Heart left ventricle (tissue), 13 donors: ENCODE data around the gene KCNMA1.

Source experiments
- POLR2A ChIP-seq, 2 donors: fragments of 450-650 bp; IDR thresholded peaks; one replicate each; pipeline ENCODE4 v1.6.1; 2017; ENCODE audit warnings: antibody characterized with exemption in 2 of 2, mild to moderate bottlenecking in 2 of 2, moderate library complexity in 2 of 2
- TF ChIP-seq, protein P1 (sequence below), 12 donors: fragments of 200-600 bp; sonication (generic) in 4 of 12; IDR thresholded peaks; one replicate each; pipeline versions ENCODE4 v1.5.0 to v1.8.0; 2018 to 2022; ENCODE audit warnings: antibody characterized with exemption in 12 of 12, mild to moderate bottlenecking in 5 of 12
- donor health status: ischemic (EF 13 %, LVEDD 7.1; RV severe dilation, severe dysfunction).
- donor health status: DM: no; HTN: yes; CAD: no.
- donor health status: DM: no; HTN: no; CAD: no.
- donor health status: ischemic (EF 25% LVEDD 6.9; RV normal size, moderate dysfunction).
- donor health status: ischemic (EF 25% LVEDD 5.7; RV mildly dilated, moderate dysfunction).
- donor health status: ischemic (EF 35%, LVEDD 5.7; RV mildly dilated, moderate dysfunction).
- donor health status: nonischemic (EF 11% LVEDD 7.7; RV severe dilation, severe dysfunction).
- donor health status: DM: yes; HTN: yes; CAD: no.
- donor health status: PGD.
- donor health status: ischemic (EF 29% LVEDD 5.4; RV normal size, mild dysfunction).
- donor health status: nonischemic (EF 23%, LVEDD 6.1; RV moderate dilation, normal function).

DNA sequence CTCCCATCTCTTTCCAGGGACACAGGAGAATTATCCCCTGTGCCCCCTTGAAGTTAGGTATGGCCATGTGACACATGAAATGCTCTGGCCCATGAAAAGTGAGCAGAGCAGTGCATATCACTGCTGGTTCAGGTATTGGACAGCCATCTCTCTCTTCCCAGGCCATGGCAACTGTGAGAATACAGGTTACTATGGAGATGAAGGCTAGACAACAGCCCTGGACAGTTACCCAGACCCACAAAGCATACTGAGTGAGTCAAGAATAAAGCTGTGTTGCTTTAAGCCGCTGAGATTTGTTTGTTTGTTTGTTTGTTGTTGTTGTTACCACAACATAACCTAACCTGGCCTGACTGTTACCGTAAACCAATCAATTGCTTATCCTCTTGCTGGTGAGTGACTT lies 722.3 kb downstream of the KCNMA1 start:
- TF ChIP-seq, protein P1, sequence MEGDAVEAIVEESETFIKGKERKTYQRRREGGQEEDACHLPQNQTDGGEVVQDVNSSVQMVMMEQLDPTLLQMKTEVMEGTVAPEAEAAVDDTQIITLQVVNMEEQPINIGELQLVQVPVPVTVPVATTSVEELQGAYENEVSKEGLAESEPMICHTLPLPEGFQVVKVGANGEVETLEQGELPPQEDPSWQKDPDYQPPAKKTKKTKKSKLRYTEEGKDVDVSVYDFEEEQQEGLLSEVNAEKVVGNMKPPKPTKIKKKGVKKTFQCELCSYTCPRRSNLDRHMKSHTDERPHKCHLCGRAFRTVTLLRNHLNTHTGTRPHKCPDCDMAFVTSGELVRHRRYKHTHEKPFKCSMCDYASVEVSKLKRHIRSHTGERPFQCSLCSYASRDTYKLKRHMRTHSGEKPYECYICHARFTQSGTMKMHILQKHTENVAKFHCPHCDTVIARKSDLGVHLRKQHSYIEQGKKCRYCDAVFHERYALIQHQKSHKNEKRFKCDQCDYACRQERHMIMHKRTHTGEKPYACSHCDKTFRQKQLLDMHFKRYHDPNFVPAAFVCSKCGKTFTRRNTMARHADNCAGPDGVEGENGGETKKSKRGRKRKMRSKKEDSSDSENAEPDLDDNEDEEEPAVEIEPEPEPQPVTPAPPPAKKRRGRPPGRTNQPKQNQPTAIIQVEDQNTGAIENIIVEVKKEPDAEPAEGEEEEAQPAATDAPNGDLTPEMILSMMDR (IDR thresholded peaks at IDR 0.05) = no peak
- TF ChIP-seq POLR2A (IDR thresholded peaks at IDR 0.05) = no peak
